H9 (cell line): ENCODE data around the gene CAMK2B. TPM values are rescaled to one million over a fixed set of nuclear protein-coding genes. Genes with fewer than 3 reads are reported as not detected.

ENCODE experiments used
- DNase-seq: peaks from one replicate; pipeline ENCODE4 v3.0.0-alpha.2; 2017
- H2AFZ ChIP-seq: one replicate; pipeline ENCODE4 v1.6.1; 2013; ENCODE audit warnings: mild to moderate bottlenecking, low read length, control low read depth, moderate library complexity
- H2AK5ac ChIP-seq: 2 replicates; pipeline ENCODE4 v1.6.1; 2013; ENCODE audit warnings: low read length, control low read depth, mixed read lengths; ENCODE audit not compliant: insufficient read length
- H2BK120ac ChIP-seq: one replicate; pipeline ENCODE4 v1.6.1; 2013; ENCODE audit warnings: low read depth, mild to moderate bottlenecking, low read length, control low read depth, inconsistent platforms; ENCODE audit not compliant: poor library complexity, severe bottlenecking
- H2BK12ac ChIP-seq: 2 replicates; pipeline ENCODE4 v1.6.1; 2013; ENCODE audit warnings: low read length, control low read depth, mixed read lengths, low read depth; ENCODE audit not compliant: insufficient read length
- H2BK15ac ChIP-seq: 2 replicates; pipeline ENCODE4 v1.6.1; 2013; ENCODE audit warnings: low read depth, low read length, control low read depth
- H2BK20ac ChIP-seq: one replicate; pipeline ENCODE4 v1.6.1; 2013; ENCODE audit warnings: low read depth, mild to moderate bottlenecking, low read length, control low read depth, inconsistent platforms; ENCODE audit not compliant: poor library complexity, severe bottlenecking
- H2BK5ac ChIP-seq: 2 replicates; pipeline ENCODE4 v1.6.1; 2013; ENCODE audit warnings: low read length, control low read depth, mixed read lengths; ENCODE audit not compliant: insufficient read length
- H3K14ac ChIP-seq: 2 replicates; pipeline ENCODE4 v1.6.1; 2013; ENCODE audit warnings: low read length, control low read depth; ENCODE audit not compliant: insufficient read depth
- H3K18ac ChIP-seq: 2 replicates; pipeline ENCODE4 v1.6.1; 2013; ENCODE audit warnings: low read depth, mild to moderate bottlenecking, mixed read lengths, low read length, control low read depth; ENCODE audit not compliant: insufficient read length
- H3K23ac ChIP-seq: 2 replicates; pipeline ENCODE4 v1.6.1; 2013; ENCODE audit warnings: low read length, control low read depth, mixed read lengths, low read depth; ENCODE audit not compliant: insufficient read length
- H3K23me2 ChIP-seq: 2 replicates; pipeline ENCODE4 v1.6.1; 2013; ENCODE audit warnings: low read depth, mild to moderate bottlenecking, mixed read lengths, low read length, control low read depth; ENCODE audit not compliant: insufficient read length, poor library complexity, severe bottlenecking
- H3K27ac ChIP-seq: 2 replicates; pipeline ENCODE4 v1.5.1; 2013; ENCODE audit warnings: low read length, control low read depth, mixed read lengths, low read depth; ENCODE audit not compliant: insufficient read length
- H3K27me3 ChIP-seq: 2 replicates; pipeline ENCODE4 v1.6.1; 2013; ENCODE audit warnings: low read length, control low read depth, inconsistent platforms; ENCODE audit not compliant: insufficient read depth
- H3K4ac ChIP-seq: 2 replicates; pipeline ENCODE4 v1.6.1; 2013; ENCODE audit warnings: low read depth, mild to moderate bottlenecking, control low read depth, inconsistent platforms, low read length, moderate library complexity
- H3K4me1 ChIP-seq: 2 replicates; pipeline ENCODE4 v1.6.1; 2013; ENCODE audit warnings: low read length, control low read depth, inconsistent platforms; ENCODE audit not compliant: insufficient read depth
- H3K4me2 ChIP-seq: 2 replicates; pipeline ENCODE4 v1.6.1; 2013; ENCODE audit warnings: low read length, control low read depth, mixed read lengths; ENCODE audit not compliant: insufficient read length, insufficient read depth
- H3K56ac ChIP-seq: 2 replicates; pipeline ENCODE4 v1.6.1; 2013; ENCODE audit warnings: low read depth, mild to moderate bottlenecking, mixed read lengths, low read length, control low read depth; ENCODE audit not compliant: insufficient read length
- H3K79me1 ChIP-seq: 2 replicates; pipeline ENCODE4 v1.6.1; 2013; ENCODE audit warnings: low read depth, mild to moderate bottlenecking, moderate library complexity, low read length, control low read depth, inconsistent platforms; ENCODE audit not compliant: insufficient read depth, poor library complexity, severe bottlenecking
- H3K79me2 ChIP-seq: 2 replicates; pipeline ENCODE4 v1.6.1; 2013; ENCODE audit warnings: low read length, control low read depth, inconsistent platforms; ENCODE audit not compliant: insufficient read depth
- H3K9ac ChIP-seq: 2 replicates; pipeline ENCODE4 v1.6.1; 2013; ENCODE audit warnings: low read length, control low read depth, mixed read lengths; ENCODE audit not compliant: insufficient read length; ENCODE audit errors: extremely low read depth
- H3K9me3 ChIP-seq: one replicate; pipeline ENCODE4 v1.6.1; 2013; ENCODE audit warnings: low read depth, low read length, inconsistent platforms; ENCODE audit not compliant: control insufficient read depth
- H3T11ph ChIP-seq: one replicate; pipeline ENCODE4 v1.6.1; 2013; ENCODE audit warnings: mild to moderate bottlenecking, low read length, control low read depth, inconsistent platforms
- H4K20me1 ChIP-seq: one replicate; pipeline ENCODE4 v1.6.1; 2013; ENCODE audit not compliant: control insufficient read depth, insufficient read length, insufficient read depth
- H4K5ac ChIP-seq: 2 replicates; pipeline ENCODE4 v1.6.1; 2013; ENCODE audit warnings: low read depth, mild to moderate bottlenecking, mixed read lengths, low read length, control low read depth; ENCODE audit not compliant: insufficient read length
- H4K8ac ChIP-seq: replicated peaks from 2 replicates; pipeline ENCODE4 v1.6.1; 2013; ENCODE audit warnings: low read length, control low read depth, mixed read lengths, low read depth; ENCODE audit not compliant: insufficient read length
- H4K91ac ChIP-seq: 2 replicates; pipeline ENCODE4 v1.6.1; 2013; ENCODE audit warnings: low read depth, mild to moderate bottlenecking, moderate library complexity, mixed read lengths, low read length, control low read depth; ENCODE audit not compliant: insufficient read length
- H3K27ac Mint-ChIP-seq, 3 experiments: 2 replicates in 2 of 3; 3 replicates in 1 of 3; pipeline ENCODE4 v1.8.0; 2020 to 2021; ENCODE audit warnings: mixed read lengths in 3 of 3, mild to moderate bottlenecking in 1 of 3, moderate library complexity in 1 of 3
- H3K27me3 Mint-ChIP-seq: 2 replicates; pipeline ENCODE4 v1.8.0; 2021; ENCODE audit warnings: low read depth, mild to moderate bottlenecking, moderate library complexity, mixed read lengths
- H3K36me3 Mint-ChIP-seq, 3 experiments: 2 replicates in 2 of 3; 3 replicates in 1 of 3; pipeline ENCODE4 v1.8.0; 2020 to 2021; ENCODE audit warnings: low read depth in 3 of 3, mixed read lengths in 3 of 3; ENCODE audit not compliant: insufficient read depth in 1 of 3
- H3K4me1 Mint-ChIP-seq, 2 experiments: 2 replicates each; pipeline ENCODE4 v1.8.0; 2020; ENCODE audit warnings: mixed read lengths in 2 of 2
- H3K4me3 Mint-ChIP-seq, 2 experiments: 2 replicates in 1 of 2; 3 replicates in 1 of 2; pipeline ENCODE4 v1.8.0; 2020 to 2021; ENCODE audit warnings: mild to moderate bottlenecking in 2 of 2, mixed read lengths in 2 of 2, moderate library complexity in 1 of 2
- H3K9me3 Mint-ChIP-seq, 2 experiments: 2 replicates in 1 of 2; 3 replicates in 1 of 2; pipeline ENCODE4 v1.8.0; 2020; ENCODE audit warnings: mild to moderate bottlenecking in 2 of 2, mixed read lengths in 2 of 2, moderate library complexity in 1 of 2
- WGBS: extraction: QIAGEN DNeasy Blood & Tissue Kit; methylation state at CpG from one replicate; pipeline ENCODE4 v1.1.7; 2013; ENCODE audit warnings: missing lambda C conversion rate, low lambda C conversion rate, mixed read lengths; ENCODE audit not compliant: insufficient read length; ENCODE audit errors: extremely low coverage; 5-methylcytosine and 5-hydroxymethylcytosine counted together
- total RNA-seq: library from RNA; stranded (reverse); gene quantifications from 2 replicates; pipeline ENCODE4 v1.2.1, GENCODE V29; 2021
- TF ChIP-seq, protein P1 (sequence below): fragments of 200-600 bp; sonication (generic); conservative IDR thresholded peaks from 3 replicates; pipeline ENCODE4 v1.8.0; 2021; ENCODE audit warnings: antibody characterized with exemption, mild to moderate bottlenecking

The CAMK2B gene
- total RNA-seq, 1 experiment from 2014 or later = 0.17 TPM

DNA sequence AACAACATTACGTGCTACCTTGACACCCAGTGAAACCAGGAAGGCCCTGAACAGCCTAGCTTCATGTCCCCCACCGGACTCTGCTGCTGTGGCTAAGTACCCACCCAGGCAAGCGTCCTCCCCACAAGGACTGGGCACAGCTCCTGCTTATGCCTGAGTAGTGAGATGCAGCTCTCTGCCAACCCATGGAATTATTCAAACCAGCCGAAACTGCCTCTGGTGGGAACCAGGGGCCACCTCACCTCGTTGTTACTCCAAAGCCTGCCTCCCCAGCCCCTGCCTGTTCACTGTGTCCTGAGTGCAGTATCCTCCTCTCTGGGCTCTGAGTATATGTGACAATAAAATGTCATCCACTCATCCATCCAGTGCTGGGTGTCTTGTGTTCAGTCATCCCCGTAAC, 52.4 kb downstream of the CAMK2B start:
- Histone ChIP-seq H2AFZ (no peak overlapping the region), H4K91ac (no peak overlapping the region), H3K27ac (no peak overlapping the region), H4K5ac (no peak overlapping the region), H3K4ac (no peak overlapping the region), H4K8ac (no peak overlapping the region), H3K56ac (no peak overlapping the region), H3T11ph (no peak overlapping the region), H2BK12ac (no peak overlapping the region), H3K18ac (no peak overlapping the region), H2BK15ac (no peak overlapping the region), H3K4me2 (no peak overlapping the region), H2BK5ac (no peak overlapping the region), H3K9ac (no peak overlapping the region), H3K27me3 (no peaks in the 10 kb centered on the region; the same call in 1 of the 2 replicates), H2BK120ac (no peak overlapping the region), H3K23ac (no peak overlapping the region), H3K79me1 (no peaks in the 10 kb centered on the region), H2AK5ac (no peak overlapping the region), H3K9me3 (no peaks in the 10 kb centered on the region), H3K14ac (no peak overlapping the region), H3K4me1 (no peaks in the 10 kb centered on the region), H4K20me1 (no peaks in the 10 kb centered on the region), H3K79me2 (no peaks in the 10 kb centered on the region), H2BK20ac (no peak overlapping the region), H3K23me2 (no peaks in the 10 kb centered on the region)
- Mint-ChIP-seq H3K27ac (no peak overlapping the region), H3K36me3 (no peaks in the 10 kb centered on the region), H3K4me3 (no peak overlapping the region), H3K9me3 (no peaks in the 10 kb centered on the region), H3K4me1 (peaks cover 3 to 10% of the 10 kb centered on the region in 2 experiments; a peak in 3 of 4 replicates), H3K27me3 (peaks cover 65% of the 10 kb centered on the region)
- no CpG with 5 or more reads among the region's 6 CpGs for WGBS
- TF ChIP-seq, protein P1, sequence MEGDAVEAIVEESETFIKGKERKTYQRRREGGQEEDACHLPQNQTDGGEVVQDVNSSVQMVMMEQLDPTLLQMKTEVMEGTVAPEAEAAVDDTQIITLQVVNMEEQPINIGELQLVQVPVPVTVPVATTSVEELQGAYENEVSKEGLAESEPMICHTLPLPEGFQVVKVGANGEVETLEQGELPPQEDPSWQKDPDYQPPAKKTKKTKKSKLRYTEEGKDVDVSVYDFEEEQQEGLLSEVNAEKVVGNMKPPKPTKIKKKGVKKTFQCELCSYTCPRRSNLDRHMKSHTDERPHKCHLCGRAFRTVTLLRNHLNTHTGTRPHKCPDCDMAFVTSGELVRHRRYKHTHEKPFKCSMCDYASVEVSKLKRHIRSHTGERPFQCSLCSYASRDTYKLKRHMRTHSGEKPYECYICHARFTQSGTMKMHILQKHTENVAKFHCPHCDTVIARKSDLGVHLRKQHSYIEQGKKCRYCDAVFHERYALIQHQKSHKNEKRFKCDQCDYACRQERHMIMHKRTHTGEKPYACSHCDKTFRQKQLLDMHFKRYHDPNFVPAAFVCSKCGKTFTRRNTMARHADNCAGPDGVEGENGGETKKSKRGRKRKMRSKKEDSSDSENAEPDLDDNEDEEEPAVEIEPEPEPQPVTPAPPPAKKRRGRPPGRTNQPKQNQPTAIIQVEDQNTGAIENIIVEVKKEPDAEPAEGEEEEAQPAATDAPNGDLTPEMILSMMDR = no peak
- DNase-seq = no peak
